K562 (cell line): ENCODE measurements around the gene MLH1. TPM values are rescaled to one million over a fixed set of nuclear protein-coding genes. Genes with fewer than 3 reads are reported as not detected.

Experiments used
- CCAR2 ChIP-seq: fragments of 200-400 bp; formaldehyde crosslinking; IDR thresholded peaks from 2 replicates; pipeline ENCODE4 v1.6.1; 2017; ENCODE audit warnings: mild to moderate bottlenecking, low read depth, low read length
- DACH1 ChIP-seq: fragments of 450-650 bp; IDR thresholded peaks from 2 replicates; pipeline ENCODE4 v1.6.1; 2018; ENCODE audit not compliant: partially characterized antibody
- FOXK2 ChIP-seq, 2 experiments: fragments of 450-650 bp; IDR thresholded peaks in 1 of 2; conservative IDR thresholded peaks in 1 of 2; 2 replicates each; pipeline ENCODE4 v1.6.1; 2016; ENCODE audit warnings: low read depth in 2 of 2, mild to moderate bottlenecking in 1 of 2
- ID3 ChIP-seq, 2 experiments: fragments of 250-450 bp in 1 of 2; fragments of 450-650 bp in 1 of 2; sonication (Bioruptor Pico) in 1 of 2; IDR thresholded peaks; 2 replicates each; pipeline versions ENCODE4 v1.6.1 to v1.8.0; 2016 to 2021; ENCODE audit warnings: mild to moderate bottlenecking in 2 of 2, moderate library complexity in 2 of 2, missing compliant biosample characterization in 1 of 2, missing genetic modification characterization in 1 of 2
- MAFF ChIP-seq: IDR thresholded peaks from 2 replicates; pipeline ENCODE4 v1.6.1; 2012; ENCODE audit warnings: low read length, improper control_type of control experiment
- MYNN ChIP-seq, 2 experiments: sonication (generic); formaldehyde crosslinking in 1 of 2; IDR thresholded peaks; 2 replicates each; pipeline versions ENCODE4 v1.5.0 to v1.6.1; 2016 to 2020; ENCODE audit warnings: antibody characterized with exemption in 1 of 2, missing genetic modification reagents in 1 of 2
- PHF20 ChIP-seq: fragments of 450-650 bp; IDR thresholded peaks from 2 replicates; pipeline ENCODE4 v1.6.1; 2018; ENCODE audit not compliant: partially characterized antibody
- PRDM10 ChIP-seq: fragments of 450-650 bp; IDR thresholded peaks from 2 replicates; pipeline ENCODE4 v1.6.1; 2018; ENCODE audit not compliant: partially characterized antibody
- RBM39 ChIP-seq: fragments of 200-400 bp; formaldehyde crosslinking; optimal IDR thresholded peaks from 2 replicates; pipeline ENCODE3; 2018; ENCODE audit warnings: low read depth, low read length
- RERE ChIP-seq: sonication (generic); formaldehyde crosslinking; IDR thresholded peaks from 2 replicates; pipeline ENCODE4 v1.8.0; 2023; ENCODE audit warnings: missing genetic modification reagents, mild to moderate bottlenecking, borderline replicate concordance
- SMAD2 ChIP-seq: fragments of 150-350 bp; IDR thresholded peaks from 2 replicates; pipeline ENCODE4 v1.6.1; 2014; ENCODE audit warnings: low read depth, mild to moderate bottlenecking, low read length
- SPI1 ChIP-seq: IDR thresholded peaks from 2 replicates; pipeline ENCODE4 v1.6.1; 2011; ENCODE audit warnings: low read depth, low read length, control low read depth, borderline replicate concordance
- ZNF165 ChIP-seq: fragments of 250-450 bp; sonication (Bioruptor Pico); IDR thresholded peaks from 2 replicates; pipeline ENCODE4 v1.4.0; 2020; ENCODE audit warnings: borderline replicate concordance
- ZNF224 ChIP-seq: sonication (generic); formaldehyde crosslinking; IDR thresholded peaks from 2 replicates; pipeline ENCODE4 v1.8.0; 2022; ENCODE audit warnings: mild to moderate bottlenecking, missing genetic modification reagents
- ZNF384 ChIP-seq: IDR thresholded peaks from 2 replicates; pipeline ENCODE4 v1.6.1; 2012; ENCODE audit warnings: low read depth, low read length, improper control_type of control experiment
- ZNF41 ChIP-seq: fragments of 250-450 bp; sonication (Bioruptor Pico); conservative IDR thresholded peaks from 2 replicates; pipeline ENCODE4 v1.4.0; 2020; ENCODE audit warnings: mild to moderate bottlenecking
- ZNF583 ChIP-seq: fragments of 250-450 bp; sonication (Bioruptor Pico); IDR thresholded peaks from 2 replicates; pipeline ENCODE4 v1.4.0; 2020
- ZNF79 ChIP-seq: fragments of 250-450 bp; sonication (Bioruptor Pico); IDR thresholded peaks from 2 replicates; pipeline ENCODE4 v1.4.0; 2020; ENCODE audit warnings: low read depth, mild to moderate bottlenecking, moderate library complexity
- polyA plus RNA-seq, 8 experiments: library from polyadenylated mRNA; depleted of rRNA in 4 of 8; stranded (reverse) in 5 of 8; unstranded in 3 of 8; fragments of >200 nt; fragmentation: Nextera tagmentation in 2 of 8; fragmentation: Illumina TruSeq in 1 of 8; extraction: Ambion mirVana in 2 of 8; extraction: Trizol in 1 of 8; gene quantifications; 2 replicates each; pipeline versions ENCODE4 v1.2.1 to v1.2.3, GENCODE V29; 2011 to 2014; ENCODE audit warnings: inconsistent platforms in 1 of 8, missing spikeins in 1 of 8
- total RNA-seq, 7 experiments: library from RNA; depleted of rRNA in 6 of 7; stranded (reverse); fragments of >200 nt in 6 of 7; fragmentation: Illumina TruSeq in 2 of 7; extraction: Trizol in 2 of 7; gene quantifications; 2 replicates each; pipeline versions ENCODE4 v1.2.1 to v1.2.3, GENCODE V29; 2011 to 2021; ENCODE audit warnings: low replicate concordance in 1 of 7

Gene MLH1
- total and polyA plus RNA-seq, 9 of the 15 experiments (the other 6 are each of a cell fraction or from before 2014, with no cell fraction given) = 76.4 to 155 (median 117) TPM

DNA sequence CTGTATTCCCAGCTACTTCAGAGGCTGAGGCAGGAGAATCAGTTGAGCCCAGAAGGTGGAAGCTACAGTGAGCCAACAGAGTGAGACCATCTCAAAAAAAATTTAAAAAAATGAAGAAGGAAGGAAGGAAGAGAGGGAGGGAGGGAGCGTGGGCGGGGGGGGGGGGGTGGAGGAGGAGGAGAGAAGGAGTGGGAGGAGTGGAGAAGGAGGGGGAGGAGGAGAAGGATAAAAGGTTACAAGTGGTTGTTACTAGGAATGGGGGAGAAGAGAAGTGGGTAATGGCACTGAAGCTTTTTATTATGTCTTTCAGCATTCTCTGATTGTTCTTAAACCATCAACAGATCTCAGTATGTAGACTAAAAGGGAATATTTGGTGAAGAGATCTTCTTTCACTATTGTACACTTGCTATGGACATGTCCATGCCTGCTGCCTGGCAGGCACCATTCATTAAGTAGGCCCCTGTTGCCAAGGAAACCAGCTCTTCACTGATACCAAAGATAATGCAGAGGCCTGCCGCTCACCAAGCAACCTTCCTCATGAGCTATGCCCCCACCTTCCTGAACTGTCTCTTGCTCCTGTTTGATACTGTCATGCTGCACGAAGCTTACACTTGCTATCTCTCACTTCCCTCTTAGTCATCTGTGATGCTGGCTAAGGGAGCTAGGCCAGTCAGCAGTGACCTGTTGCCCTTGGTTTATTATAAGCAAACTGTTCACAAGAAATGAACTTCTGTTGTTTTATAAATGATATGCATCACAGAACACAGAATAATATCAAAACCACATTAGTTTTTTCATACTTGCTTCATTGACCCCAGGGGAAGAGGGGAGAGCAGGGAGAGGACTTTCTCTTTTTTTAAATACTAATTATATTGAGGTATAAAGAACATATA lies 23.5 kb upstream of the MLH1 start (continued):
- TF ChIP-seq PRDM10 (peak; percentile 97), PHF20 (no peak), MAFF (peak; percentile 72), ID3 (CRISPR knock-in tag; IDR thresholded peaks at IDR 0.05) (no peak), ID3 (tag; IDR thresholded peaks at IDR 0.05) (peak; percentile 76), CCAR2 (no peak), DACH1 (peak; percentile 90), RBM39 (no peak), ZNF384 (peak; percentile 51; the same call in 1 of the 2 replicates), ZNF79 (no peak), RERE (no peak), ZNF41 (CRISPR knock-in tag) (no peak), SMAD2 (no peak), ZNF583 (CRISPR knock-in tag) (no peak), MYNN (IDR thresholded peaks at IDR 0.05) (peak; percentile 68; the same call in 1 of the 2 replicates), MYNN (CRISPR knock-in tag; IDR thresholded peaks at IDR 0.05) (no peak), FOXK2 (conservative IDR thresholded peaks at IDR 0.05 in 1 of 2, IDR thresholded peaks at IDR 0.05 in 1 of 2; ENCODE audit: low read depth in 2 of 2) (peak; percentile 65 to 72; a peak in 2 of 4 replicates), SPI1 (peak; percentile 91), ZNF165 (no peak), ZNF224 (CRISPR knock-in tag) (no peak)
